Body of pancreas (tissue), 4 donors: ENCODE measurements around the gene ZWILCH.

Experiments used
- CTCF ChIP-seq, 7 experiments: fragments of 450-650 bp in 4 of 7; fragments of 200-600 bp in 3 of 7; sonication (generic) in 3 of 7; IDR thresholded peaks; one replicate each; pipeline ENCODE4 v1.5.1; 2016 to 2019; ENCODE audit warnings: antibody characterized with exemption in 7 of 7
- POLR2A ChIP-seq, 3 donors: fragments of 450-650 bp; IDR thresholded peaks; one replicate each; pipeline ENCODE4 v1.6.1; 2016; ENCODE audit warnings: antibody characterized with exemption in 3 of 3, mild to moderate bottlenecking in 2 of 3

- TF ChIP-seq CTCF (IDR thresholded peaks at IDR 0.05): no peak
- no peak for TF ChIP-seq POLR2A (IDR thresholded peaks at IDR 0.05)
Observed at GRCh38 chr15:66591322-66591862, 86.3 kb downstream of the ZWILCH start.
